GM19043 (cell line): Measurements from ENCODE around the gene WWTR1.

Experiments used
- ATAC-seq: cut with Tn5 transposase; IDR thresholded peaks from one replicate; pipeline ENCODE4 v1.9.1; 2021; ENCODE audit warnings: low read depth; ENCODE audit not compliant: unreplicated experiment

WWTR1 gene

DNA sequence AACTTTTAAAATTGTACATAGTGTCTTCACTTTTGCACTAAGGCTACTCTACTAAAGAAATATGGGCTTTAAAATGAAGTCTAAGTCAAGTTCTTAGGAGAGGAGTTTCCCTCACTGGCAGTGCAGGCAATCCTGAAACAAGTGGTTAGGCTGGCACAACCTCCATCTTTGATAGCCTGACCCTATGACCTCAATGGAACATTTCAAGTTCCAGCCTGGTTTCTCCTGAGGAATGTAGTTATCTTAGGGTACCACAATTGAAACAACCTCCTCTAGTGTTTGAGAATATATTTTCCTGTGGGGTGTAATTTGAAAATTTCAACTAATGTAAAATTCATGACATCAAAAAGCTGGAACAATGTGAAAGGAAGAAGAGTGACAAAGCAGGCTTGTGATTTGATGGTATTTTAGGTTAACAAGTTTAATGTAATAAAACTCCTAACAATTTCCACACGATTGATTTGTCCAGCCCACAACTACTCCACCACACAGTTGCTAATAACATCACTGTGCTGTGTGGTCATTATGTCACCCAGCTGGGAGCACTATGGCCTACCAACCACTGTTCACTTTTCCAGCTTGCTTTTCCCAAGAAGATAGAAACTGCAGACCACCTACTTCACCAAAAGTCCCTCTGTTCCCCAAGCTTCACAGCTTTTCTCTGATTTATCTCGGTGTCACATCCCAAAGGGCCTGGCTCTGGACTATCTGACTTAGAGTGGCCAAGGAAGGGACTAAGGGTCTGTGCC is 1.8 kb downstream of the WWTR1 start:
- ATAC-seq, result no peak

DNA sequence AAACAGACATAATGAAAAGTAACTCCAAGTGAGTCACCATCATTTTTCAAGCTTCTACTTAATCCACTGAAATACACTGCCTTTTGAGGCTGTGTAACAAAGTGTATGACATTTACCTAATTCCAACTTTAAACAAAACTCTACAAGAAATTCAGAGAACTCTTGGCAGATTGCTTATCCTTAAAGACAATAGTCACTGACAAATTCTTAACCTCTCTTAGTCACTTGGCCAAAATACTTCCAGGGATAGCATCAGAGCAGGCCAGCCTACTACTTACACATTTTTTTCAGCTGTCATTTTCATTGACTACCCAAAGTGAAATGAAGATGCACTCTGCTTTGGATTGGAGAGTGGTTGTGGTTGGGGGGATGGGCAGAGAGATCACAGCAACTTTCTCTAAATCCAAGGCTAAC is 3.6 kb downstream of the WWTR1 start:
- no peak for ATAC-seq

DNA sequence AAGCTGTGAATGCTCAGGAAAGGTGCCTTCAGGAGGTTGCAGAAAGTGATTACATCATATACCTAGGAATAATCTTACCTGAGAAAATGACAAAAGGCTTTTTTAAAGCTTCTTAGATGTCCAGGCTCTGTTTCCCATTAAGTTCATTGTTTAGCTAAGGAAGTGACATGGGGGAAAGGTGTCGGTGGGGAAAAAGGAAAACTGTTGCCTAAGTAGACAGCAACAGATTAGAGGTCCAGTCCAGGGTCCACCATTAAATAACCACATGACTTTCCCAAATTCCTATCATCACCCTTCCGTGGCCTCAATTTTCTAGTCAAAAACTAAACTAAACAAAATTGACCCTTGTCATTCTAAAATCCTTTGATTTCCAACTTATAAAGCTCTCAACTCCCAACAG is 4.3 kb downstream of the WWTR1 start:
- ATAC-seq, result no peak

- ATAC-seq, result no peak
Measured at GRCh38 chr3:149653136-149653535, 4.7 kb downstream of the WWTR1 start.

DNA sequence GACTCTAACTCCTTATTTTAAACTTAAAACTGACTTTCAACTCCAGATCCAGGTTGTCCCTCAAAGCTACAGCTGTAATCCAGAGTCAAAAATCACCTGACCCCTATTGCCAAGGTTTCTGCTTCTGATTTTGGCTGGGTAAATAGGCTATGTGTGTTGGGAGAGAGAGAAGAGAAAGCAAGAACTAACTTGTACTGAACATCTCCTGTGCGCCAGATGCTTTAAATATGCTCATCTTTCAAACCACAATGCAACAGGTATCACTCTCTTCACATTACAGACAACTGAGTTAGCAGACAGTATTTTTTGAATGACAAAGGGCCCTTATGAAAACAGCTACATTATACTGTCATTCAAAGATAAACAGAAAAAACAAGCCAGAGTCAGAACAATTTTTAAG is 7.0 kb downstream of the WWTR1 start:
- no peak for ATAC-seq

DNA sequence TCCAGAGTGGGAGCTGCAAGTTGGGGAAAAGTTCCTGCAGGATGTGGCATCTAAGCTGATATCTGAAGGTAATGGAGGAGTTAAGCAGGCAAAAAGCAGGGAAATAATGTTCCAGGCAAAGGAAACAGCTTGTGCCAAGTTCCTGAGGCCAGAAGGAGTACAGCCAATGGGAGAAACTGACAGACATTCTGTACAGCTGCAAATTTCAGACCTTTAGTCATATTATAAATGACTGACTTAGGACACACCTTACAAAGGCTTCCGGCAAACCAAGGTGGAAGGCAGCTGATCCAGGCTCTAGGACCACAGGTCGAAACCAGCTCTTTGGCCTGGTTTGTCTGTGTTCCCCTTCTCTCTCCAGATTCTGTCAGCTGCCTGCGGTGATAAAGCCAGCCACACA is 9.3 kb downstream of the WWTR1 start:
- no peak for ATAC-seq

DNA sequence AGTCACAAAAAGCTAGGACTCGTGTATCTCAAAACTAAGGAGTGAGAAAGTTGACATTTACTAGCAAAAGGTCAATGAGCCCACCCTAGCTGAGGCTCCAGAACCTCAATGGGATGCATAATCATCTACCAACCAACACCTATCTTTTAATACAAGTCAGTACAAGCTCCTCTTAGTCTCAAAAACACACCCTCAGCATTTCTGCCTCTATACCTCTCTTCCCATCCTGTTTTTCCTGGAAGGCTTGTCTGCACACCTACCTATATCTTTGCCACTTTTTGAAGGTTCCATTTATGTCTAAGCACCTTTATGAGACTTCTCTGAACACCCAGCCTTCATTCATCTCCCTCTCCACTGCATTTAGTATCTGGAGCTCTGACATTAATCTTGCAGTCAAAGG is 10.0 kb downstream of the WWTR1 start:
- ATAC-seq, result peak; percentile 18

- ATAC-seq, result peak; percentile 71
Measured at GRCh38 chr3:149647285-149647684, 10.5 kb downstream of the WWTR1 start.

DNA sequence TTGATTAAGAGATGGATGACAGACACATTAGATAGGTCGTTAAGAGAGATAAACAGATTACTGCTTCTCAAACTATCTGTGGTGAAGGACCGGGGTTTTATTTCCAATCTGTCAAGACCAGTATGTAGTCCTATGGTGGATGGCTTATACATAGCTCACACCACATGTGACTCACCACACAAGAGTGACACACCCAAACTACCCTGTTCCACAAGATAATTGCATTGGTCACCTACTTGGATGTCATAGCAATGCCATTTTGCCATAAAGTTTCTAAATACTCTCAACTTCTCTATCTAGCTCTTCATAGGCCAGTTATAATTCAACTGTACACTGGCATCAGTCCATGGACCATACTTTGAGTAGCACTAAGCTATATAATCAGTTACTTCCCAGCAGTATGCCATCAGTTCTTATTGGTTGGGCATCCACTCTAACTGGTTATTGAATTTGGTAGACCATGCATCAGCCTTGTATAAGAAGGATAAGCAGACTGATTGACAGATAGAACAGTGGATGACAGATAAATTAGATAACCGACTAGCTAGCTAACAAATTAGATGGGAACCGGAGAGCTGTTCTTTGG is 11.6 kb downstream of the WWTR1 start:
- no peak for ATAC-seq

- ATAC-seq, result no peak
Measured at GRCh38 chr3:149643963-149644362, 13.9 kb downstream of the WWTR1 start.

DNA sequence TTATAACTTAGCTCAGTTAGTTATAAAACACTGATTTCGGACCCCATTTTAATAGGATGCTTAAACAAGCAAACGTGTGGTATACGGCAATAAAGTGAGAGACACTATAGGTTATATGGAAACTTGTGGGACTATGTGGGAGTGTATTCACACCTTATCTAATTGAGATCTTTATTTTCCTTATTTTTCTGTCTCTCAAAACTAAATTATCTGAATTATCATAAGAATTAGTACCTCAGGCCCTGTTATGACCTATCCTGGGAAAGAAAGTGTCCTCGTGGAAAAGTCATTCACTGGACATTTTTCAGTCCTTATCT is 14.4 kb downstream of the WWTR1 start:
- ATAC-seq, result no peak

GRCh38 chr3:149640976-149641728 is 16.7 kb downstream of the WWTR1 start:
- no peak for ATAC-seq

- no peak for ATAC-seq
Measured at GRCh38 chr3:149639093-149639486, 18.7 kb downstream of the WWTR1 start.

GRCh38 chr3:149638228-149639092 is 19.4 kb downstream of the WWTR1 start:
- no peak for ATAC-seq

GRCh38 chr3:149635396-149635795 is 22.4 kb downstream of the WWTR1 start:
- no peak for ATAC-seq

DNA sequence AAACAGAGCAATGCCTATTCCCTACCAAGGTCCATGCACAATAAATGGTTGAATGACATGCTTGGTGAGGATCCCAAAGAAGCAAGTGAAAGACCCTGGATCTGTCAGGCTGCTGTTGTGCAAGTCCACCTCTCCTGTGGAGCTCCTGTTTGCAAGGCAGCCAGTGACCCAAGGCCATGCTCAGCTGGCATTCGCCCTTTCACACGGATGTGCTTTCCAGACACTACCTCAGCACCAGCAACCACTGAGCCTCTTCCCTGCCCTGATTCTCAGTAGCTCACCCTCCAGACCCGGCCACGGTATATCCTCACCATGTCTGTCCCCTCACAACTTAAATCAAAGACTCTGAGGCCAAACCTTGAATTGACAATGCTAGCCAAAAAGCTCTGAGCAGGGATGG is 23.3 kb downstream of the WWTR1 start:
- ATAC-seq, result no peak

DNA sequence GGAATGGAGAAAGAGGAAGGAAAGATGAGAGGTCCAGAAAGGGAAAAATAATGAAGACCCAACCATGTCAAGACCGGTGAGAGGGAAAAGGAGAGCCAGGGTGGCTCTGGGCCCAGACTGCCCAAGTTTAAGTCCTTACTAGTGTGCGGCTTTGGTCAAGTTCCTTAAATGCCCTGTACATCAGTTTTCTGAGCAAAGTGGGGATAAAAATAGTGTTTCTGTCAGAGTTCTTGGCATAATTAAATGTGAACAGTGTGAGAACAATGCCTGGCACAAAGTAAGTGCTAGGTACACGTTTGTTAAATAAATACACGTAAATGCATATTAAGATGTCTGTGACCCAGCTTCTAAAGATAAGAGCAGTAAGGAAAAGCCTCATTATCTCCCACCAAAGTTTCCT is 23.8 kb downstream of the WWTR1 start:
- no peak for ATAC-seq

DNA sequence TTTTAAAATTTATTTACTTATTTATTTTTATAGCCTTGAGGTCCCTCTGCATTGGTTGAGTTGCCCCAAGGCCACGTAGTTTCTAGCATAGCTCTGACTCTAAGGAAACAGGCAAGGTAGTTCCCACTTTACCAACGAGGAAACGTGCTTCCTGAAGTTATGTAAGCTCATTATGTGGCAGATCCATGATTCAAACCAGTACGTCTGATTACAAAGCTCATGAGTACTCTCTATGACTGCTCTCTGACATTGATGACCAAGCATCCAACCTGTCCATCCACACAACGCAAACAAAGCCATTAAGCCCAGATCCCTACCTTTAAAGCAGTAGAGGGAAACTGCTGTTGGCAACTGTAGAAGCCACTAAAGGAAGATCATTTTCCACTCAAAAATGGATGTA is 25.6 kb downstream of the WWTR1 start:
- ATAC-seq, result no peak

DNA sequence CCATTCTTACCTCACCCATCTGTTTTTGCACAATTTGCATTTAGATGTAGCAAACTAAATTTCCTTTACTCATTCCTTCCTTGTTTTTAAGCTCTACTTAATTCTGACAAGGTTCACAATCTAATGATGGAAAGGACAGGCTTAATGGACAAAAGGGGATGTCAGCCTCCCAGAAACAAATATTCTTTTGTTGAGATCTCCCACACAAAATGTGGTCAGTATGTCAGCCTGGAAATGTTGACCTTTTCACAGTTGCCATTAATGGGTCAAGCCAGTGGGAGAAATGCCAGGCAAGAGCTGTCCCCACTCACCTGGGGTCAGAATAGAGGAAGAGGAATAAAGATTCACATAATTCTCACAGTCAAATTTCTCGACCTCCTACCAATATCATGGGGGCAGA is 27.0 kb downstream of the WWTR1 start:
- no peak for ATAC-seq

DNA sequence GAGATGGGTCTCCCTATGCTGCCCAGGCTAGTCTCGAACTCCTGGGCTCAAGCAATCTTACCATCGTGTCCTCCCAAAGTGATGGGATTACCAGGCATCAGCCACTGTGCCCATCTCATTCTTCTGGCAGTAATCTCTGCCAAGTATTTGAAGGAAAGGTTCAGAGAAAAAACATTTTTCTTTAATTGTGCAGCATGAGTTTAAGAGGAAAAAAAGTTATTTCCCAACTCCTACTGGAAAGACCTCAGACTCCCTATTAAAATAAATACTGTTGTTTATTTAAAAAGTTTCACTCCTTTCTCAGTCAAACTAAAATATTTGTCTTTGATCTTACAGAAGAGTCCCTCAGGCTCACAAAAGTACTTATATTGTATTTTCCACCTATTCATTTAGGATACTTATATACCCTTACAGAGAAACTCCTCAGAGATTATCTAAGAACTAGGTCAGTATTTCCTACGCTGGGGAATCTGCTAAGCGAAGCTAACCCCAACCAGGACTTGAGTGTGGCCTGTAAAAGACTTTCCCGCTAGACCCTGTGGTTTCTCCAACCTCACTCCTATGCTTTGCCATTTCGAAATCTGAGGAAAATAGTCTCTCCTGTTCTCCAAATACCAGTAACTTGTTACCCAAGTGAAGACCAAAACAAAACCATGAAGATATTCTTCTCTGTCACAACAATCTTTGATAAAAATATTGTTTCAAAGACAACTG is 28.7 kb downstream of the WWTR1 start:
- no peak for ATAC-seq
